ENCODE measurements around the gene ADAMTS6.

- TF ChIP-seq CTCF (IDR thresholded peaks at IDR 0.05): no peak
- no peak for TF ChIP-seq POLR2A (IDR thresholded peaks at IDR 0.05)
Measured at GRCh38 chr5:65290677-65291076, 191.0 kb downstream of the ADAMTS6 start.
